Stimulated activated CD4-positive, alpha-beta T cell treated with anti-CD3 and anti-CD28 coated beads, TNF-alpha, amount 100 ng/mL, for 1 hour (primary cell): ENCODE measurements around the gene DPYSL4.
"Not testable (repeated sequence)": the region's sequence is repeated elsewhere in the genome, so short reads cannot be mapped to it uniquely, and the experiment has no call there.

Experiments
- DNase-seq, 3 donors: peaks; one replicate each; pipeline ENCODE4 v3.0.0-alpha.2; 2020; ENCODE audit warnings: low read depth in 3 of 3, low spot score in 1 of 3

The DPYSL4 gene

GRCh38 chr10:132149271-132149670 is 37.5 kb upstream of the DPYSL4 start:
- DNase-seq = no peak

DNA sequence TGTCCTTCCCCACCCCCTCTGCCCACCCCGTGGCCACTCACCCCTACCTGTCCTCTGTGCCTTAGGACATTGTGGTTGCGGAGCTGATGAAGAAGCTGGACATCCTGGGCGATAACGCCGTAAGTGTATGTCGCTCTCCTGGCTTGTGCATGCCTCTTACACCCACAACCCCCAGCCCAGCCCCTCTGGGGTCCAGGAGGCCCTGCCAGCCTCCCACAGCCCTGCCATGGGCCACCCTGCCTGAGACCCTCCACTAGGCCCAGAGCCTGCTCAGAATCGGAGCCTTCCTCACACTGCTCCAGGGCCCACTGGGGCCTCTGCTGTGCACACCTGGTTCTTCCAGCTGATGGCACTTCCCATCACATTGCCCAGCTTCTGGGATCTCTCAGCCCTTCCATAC is 36.8 kb upstream of the DPYSL4 start:
- no peak for DNase-seq

DNA sequence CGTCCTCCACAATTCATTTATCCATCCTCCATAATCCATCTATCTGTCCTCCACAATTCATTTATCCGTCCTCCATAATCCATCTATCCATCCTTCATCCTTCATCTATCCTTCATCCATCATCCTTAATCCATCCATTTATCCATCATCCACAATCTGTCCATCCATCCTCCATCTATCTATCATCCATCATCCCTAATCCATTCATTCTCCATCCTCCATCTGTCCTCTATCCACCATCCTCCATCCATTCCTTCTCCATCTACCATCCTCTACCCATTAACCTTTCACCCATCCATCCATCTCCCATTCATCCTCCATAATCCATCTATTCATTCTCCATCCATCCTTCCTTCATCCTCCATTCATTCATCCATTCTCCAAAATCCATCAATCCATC is 36.0 kb upstream of the DPYSL4 start:
- no peak for DNase-seq

GRCh38 chr10:132151286-132151950 is 35.3 kb upstream of the DPYSL4 start:
- DNase-seq = no peak

DNA sequence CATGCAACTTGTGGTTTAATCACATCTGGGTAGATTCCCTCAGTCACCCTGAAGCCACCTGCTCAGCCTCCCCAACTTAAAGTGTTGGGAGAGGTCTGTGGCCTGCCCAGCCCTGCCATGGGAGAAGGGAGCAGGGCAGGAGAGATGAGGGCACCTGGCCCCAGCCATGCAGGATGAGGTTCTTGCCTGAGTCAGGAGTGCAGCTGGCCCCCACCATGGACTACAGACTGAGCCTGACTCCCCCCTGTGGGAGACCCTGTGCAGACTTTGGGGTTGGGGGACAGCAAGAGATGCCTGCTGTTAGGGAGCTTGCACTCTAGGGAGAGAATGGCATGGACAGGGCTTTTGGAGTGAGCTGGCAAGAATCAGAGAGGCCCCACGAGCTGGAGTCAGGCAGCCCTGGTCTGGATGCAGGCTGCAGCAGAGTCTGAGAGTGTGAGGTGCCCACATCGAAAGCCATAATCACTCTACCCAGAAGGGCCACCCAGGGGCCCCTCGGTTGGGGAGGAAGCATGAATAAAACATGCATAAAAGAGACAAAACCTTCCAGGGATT is 34.7 kb upstream of the DPYSL4 start:
- no peak for DNase-seq

DNA sequence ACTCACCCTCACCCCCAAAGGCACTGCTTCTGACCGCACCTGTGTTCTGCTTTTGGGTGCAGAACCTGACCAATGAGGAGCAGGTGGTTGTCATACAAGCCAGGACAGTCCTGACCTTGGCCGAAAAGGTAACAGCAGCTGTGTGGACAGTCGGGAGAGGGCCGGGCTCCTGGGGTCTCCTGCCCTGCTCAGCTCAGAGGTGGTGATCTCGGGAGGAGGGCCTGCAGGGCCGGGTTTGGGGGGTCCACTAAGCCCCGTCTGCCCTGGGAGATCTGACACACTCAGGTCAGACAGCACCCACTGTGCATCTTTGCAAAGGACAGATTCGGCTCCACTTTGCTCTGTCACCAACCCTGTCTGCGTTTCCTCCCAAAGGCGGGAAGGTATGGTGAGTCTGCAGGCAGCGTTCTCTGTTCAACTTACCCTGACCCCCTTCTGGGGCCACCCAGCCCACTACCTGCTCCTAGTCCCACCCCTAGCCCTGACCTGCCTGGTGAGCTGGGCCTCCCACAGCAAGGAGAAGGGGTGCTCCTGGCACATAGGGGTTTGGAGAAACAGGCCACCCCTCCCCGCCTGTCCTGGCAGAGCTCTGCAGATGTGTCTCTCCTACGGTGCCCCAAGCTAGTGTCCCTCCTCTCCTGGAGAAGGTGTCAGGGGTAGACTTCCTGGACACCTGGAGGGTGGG is 33.7 kb upstream of the DPYSL4 start:
- DNase-seq = no peak

- no peak for DNase-seq
These were observed 33.0 kb upstream of the DPYSL4 start for GRCh38 chr10:132153616-132154217.

DNA sequence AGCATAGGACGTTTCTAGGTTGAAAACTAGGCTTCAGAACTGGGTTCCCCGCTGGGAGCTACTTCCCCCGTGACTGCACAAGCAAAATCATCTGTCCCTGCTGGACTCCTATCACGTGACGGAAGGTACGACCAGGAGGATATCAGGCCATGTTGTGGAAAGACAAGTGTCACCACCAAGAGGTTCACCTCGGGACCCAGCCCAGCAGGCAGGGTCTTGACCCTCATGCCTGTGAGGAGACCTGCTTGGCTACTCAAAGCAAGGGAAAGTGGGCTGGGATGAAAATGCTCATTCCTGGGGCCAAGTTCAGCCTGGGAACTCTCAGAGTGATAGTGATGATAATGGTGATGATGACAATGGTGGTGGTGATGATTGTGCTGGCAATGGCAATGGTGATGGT is 32.3 kb upstream of the DPYSL4 start:
- no peak for DNase-seq

- DNase-seq = no peak
These were observed 31.8 kb upstream of the DPYSL4 start for GRCh38 chr10:132154931-132155330.

GRCh38 chr10:132155723-132156381 is 30.9 kb upstream of the DPYSL4 start:
- no peak for DNase-seq

- no peak for DNase-seq
These were observed 30.4 kb upstream of the DPYSL4 start for GRCh38 chr10:132156382-132156781.

- DNase-seq = no peak
These were observed 29.6 kb upstream of the DPYSL4 start for GRCh38 chr10:132157101-132157500.

- no peak for DNase-seq
These were observed 28.5 kb upstream of the DPYSL4 start for GRCh38 chr10:132158122-132158741.

DNA sequence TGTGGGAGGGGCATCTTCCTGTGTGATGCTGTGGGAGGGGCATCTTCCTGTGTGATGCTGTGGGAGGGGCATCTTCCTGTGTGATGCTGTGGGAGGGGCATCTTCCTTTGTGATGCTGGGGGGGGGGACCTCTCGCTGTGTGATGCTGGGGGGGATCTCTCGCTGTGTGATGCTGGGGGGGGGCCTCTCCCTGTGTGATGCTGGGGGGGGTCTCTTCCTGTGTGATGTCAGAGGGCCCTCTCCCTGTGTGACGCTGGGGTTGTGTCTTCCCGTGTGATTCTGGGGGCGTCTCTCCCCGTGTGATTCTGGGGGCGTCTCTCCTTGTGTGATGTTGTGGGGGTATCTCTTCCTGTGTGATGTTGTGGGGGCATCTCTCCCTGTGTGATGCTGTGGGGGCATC is 27.9 kb upstream of the DPYSL4 start:
- DNase-seq = no peak

- not testable (repeated sequence) for DNase-seq
These were observed 27.2 kb upstream of the DPYSL4 start for GRCh38 chr10:132159302-132160230.

- not testable (repeated sequence) for DNase-seq
These were observed 26.5 kb upstream of the DPYSL4 start for GRCh38 chr10:132160231-132160630.

GRCh38 chr10:132160834-132161622 is 25.7 kb upstream of the DPYSL4 start:
- not testable (repeated sequence) for DNase-seq

GRCh38 chr10:132162021-132162531 is 24.7 kb upstream of the DPYSL4 start:
- no peak for DNase-seq
